ENCODE results near the gene IMMP1L. TPM values are rescaled to one million over a fixed set of nuclear protein-coding genes. Genes with fewer than 3 reads are reported as not detected.

Gene IMMP1L, protein sequence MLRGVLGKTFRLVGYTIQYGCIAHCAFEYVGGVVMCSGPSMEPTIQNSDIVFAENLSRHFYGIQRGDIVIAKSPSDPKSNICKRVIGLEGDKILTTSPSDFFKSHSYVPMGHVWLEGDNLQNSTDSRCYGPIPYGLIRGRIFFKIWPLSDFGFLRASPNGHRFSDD
- 2.1 and 7.2 TPM in 2 replicates for total RNA-seq

GRCh38 chr11:31509429-31510345, at the start of gene IMMP1L, which contains the start of gene ELP4:
Gene IMMP1L (minus strand): TSS chr11:31509622. CDS start chr11:31463276, 46,346 bp downstream.
Gene ELP4 (plus strand): TSS chr11:31509767. CDS start chr11:31509785, 18 bp downstream.

Other genes with a start within 250 kb of the IMMP1L start
- under 0.01 TPM in 1 of 2 replicates, not detected in the other for gene DCDC1, start 139.9 kb downstream of the IMMP1L start, total RNA-seq
- gene DNAJC24, start 139.8 kb downstream of the IMMP1L start, total RNA-seq = 7.1 and 10.3 TPM in 2 replicates
- 12.3 and 12.9 TPM in 2 replicates for gene ELP4, start 145 bp upstream of the IMMP1L start, total RNA-seq

Measured in cardiac ventricle fibroblast (primary cell).